ENCODE data around the gene STX1B. TPM values are rescaled to one million over a fixed set of nuclear protein-coding genes. Genes with fewer than 3 reads are reported as not detected.

Gene STX1B
- total RNA-seq, 4 donors from 2014 or later: 0.92 to 2.6 (median 1.8) TPM

DNA sequence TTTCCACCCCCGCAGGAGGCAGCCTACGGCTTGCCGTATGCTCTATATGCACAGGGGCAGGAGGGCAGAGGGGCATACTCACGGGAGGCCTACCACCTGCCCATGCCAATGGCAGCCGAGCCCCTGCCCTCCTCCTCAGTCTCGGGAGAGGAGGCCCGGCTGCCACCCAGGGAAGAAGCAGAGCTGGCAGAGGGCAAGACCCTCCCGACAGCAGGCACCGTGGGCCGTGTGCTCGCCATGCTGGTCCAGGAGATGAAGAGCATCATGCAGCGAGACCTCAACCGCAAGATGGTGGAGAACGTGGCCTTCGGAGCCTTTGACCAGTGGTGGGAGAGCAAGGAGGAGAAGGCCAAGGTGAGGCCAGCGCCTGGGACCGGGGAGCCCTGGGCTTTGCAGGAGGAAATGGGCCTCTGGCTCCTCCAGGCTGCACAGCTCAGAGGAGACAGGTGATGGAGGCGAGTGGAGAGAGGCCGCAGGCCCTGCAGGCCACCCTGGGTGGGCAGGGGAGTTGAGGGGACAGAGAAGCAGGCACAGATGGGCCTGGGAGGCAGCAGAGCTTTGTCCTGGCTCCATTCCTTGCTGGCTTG lies 44.3 kb downstream of the STX1B start:
- intact Hi-C loops (cut with DNase I): loop anchor here (10.0 kb wide), 1 partner anchor 739 kb away; no protein-coding TSS in a partner anchor
- peaks cover 86 to 100% (median 100%) of the 10 kb centered on the region in 4 donors for H3K36me3 ChIP-seq
- TF ChIP-seq CTCF (IDR thresholded peaks at IDR 0.05) (no peak), POLR2A (IDR thresholded peaks at IDR 0.05; ENCODE audit: low read depth) (no peak), EP300 (IDR thresholded peaks at IDR 0.05) (no peak), POLR2AphosphoS5 (IDR thresholded peaks at IDR 0.05) (no peak)
- no peak overlapping the region for H3K27ac ChIP-seq (replicated peaks in 1 of 4)
- no peak for DNase-seq (ENCODE audit: extremely low spot score)
- H3K27me3 ChIP-seq: no peaks in the 10 kb centered on the region
- H3K4me1 ChIP-seq: peaks cover 0 to 5% (median 0%) of the 10 kb centered on the region in 4 donors
- no peaks in the 10 kb centered on the region for H3K9me3 ChIP-seq
- WGBS: 92% methylated on average over 14 of the region's 19 CpGs
- no peak overlapping the region for H3K4me3 ChIP-seq

DNA sequence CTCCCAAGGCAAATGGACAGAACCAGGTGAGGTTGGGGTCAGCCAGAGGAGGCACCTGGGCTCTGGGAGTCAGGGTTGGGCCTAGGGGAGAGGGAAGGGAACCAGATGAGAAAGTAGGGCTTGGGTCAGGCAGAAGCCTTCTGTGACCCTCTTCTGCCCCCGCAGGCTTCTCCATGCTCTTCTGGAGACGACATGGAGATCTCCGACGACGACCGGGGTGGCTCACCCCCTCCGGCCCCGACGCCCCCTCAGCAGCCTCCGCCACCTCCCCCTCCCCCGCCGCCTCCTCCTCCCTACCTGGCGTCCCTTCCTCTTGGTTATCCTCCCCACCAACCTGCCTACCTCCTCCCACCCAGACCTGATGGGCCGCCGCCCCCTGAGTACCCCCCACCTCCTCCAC lies 45.0 kb downstream of the STX1B start:
- H3K36me3 ChIP-seq: peaks cover 84 to 100% (median 99%) of the 10 kb centered on the region in 4 donors
- intact Hi-C loops (cut with DNase I): loop anchor here (10.0 kb wide), 1 partner anchor 739 kb away; no protein-coding TSS in a partner anchor
- H3K27me3 ChIP-seq: no peaks in the 10 kb centered on the region
- no peak for DNase-seq (ENCODE audit: extremely low spot score)
- H3K4me1 ChIP-seq: peaks cover 0 to 5% (median 0%) of the 10 kb centered on the region in 4 donors
- 87% methylated on average over 15 of the region's 15 CpGs for WGBS
- no peak overlapping the region for H3K4me3 ChIP-seq
- TF ChIP-seq CTCF (IDR thresholded peaks at IDR 0.05): no peak
- TF ChIP-seq POLR2A (IDR thresholded peaks at IDR 0.05; ENCODE audit: low read depth): no peak
- no peak for TF ChIP-seq EP300 (IDR thresholded peaks at IDR 0.05)
- no peak for TF ChIP-seq POLR2AphosphoS5 (IDR thresholded peaks at IDR 0.05)
- H3K9me3 ChIP-seq: no peaks in the 10 kb centered on the region
- H3K27ac ChIP-seq (replicated peaks in 1 of 4): no peak overlapping the region

DNA sequence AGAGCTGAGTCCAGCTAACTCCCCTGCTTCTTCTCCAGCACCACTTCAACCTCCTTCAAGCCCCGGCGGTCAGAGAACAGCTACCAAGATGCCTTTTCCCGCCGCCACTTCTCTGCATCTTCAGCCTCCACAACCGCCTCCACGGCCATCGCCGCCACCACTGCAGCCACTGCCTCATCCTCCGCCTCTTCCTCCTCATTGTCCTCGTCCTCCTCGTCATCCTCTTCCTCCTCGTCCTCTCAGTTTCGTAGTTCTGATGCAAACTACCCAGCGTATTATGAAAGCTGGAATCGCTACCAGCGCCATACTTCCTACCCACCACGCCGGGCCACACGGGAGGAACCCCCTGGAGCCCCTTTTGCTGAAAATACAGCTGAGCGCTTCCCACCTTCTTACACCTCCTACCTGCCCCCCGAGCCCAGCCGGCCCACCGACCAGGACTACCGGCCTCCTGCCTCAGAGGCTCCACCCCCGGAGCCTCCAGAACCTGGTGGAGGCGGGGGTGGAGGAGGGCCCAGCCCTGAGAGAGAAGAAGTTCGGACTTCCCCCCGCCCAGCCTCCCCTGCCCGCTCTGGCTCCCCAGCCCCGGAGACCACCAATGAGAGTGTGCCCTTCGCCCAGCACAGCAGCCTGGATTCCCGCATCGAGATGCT lies 45.7 kb downstream of the STX1B start:
- DNase-seq (ENCODE audit: extremely low spot score): no peak
- WGBS: 88% methylated on average over 33 of the region's 33 CpGs
- intact Hi-C loops (cut with DNase I): loop anchor here (10.0 kb wide), 1 partner anchor 740 kb away; no protein-coding TSS in a partner anchor
- Histone ChIP-seq H3K27me3 (no peaks in the 10 kb centered on the region), H3K4me3 (no peak overlapping the region), H3K9me3 (no peaks in the 10 kb centered on the region), H3K4me1 (peaks cover 0 to 11% (median 2%) of the 10 kb centered on the region in 4 donors), H3K36me3 (peaks cover 88 to 100% (median 99%) of the 10 kb centered on the region in 4 donors), H3K27ac (replicated peaks in 1 of 4) (no peak overlapping the region)
- no peak for TF ChIP-seq CTCF (IDR thresholded peaks at IDR 0.05)
- TF ChIP-seq EP300 (IDR thresholded peaks at IDR 0.05): no peak

- Histone ChIP-seq H3K9me3 (no peaks in the 10 kb centered on the region), H3K27ac (replicated peaks in 1 of 4) (no peak overlapping the region), H3K27me3 (no peaks in the 10 kb centered on the region), H3K4me3 (no peak overlapping the region), H3K4me1 (peaks cover 5 to 18% (median 8%) of the 10 kb centered on the region in 4 donors), H3K36me3 (peaks cover 81 to 100% (median 98%) of the 10 kb centered on the region in 4 donors)
- WGBS: 92% methylated on average over 18 of the region's 18 CpGs
- no peak for TF ChIP-seq EP300 (IDR thresholded peaks at IDR 0.05)
- TF ChIP-seq CTCF (IDR thresholded peaks at IDR 0.05): no peak
- no peak for TF ChIP-seq POLR2AphosphoS5 (IDR thresholded peaks at IDR 0.05)
- TF ChIP-seq POLR2A (IDR thresholded peaks at IDR 0.05; ENCODE audit: low read depth): no peak
- intact Hi-C loops (cut with DNase I): loop anchor here (10.0 kb wide), 1 partner anchor 741 kb away; no protein-coding TSS in a partner anchor
- no peak for DNase-seq (ENCODE audit: extremely low spot score)
Observed at GRCh38 chr16:30963925-30964511, 46.4 kb downstream of the STX1B start.

Data from esophagus muscularis mucosa (tissue), 4 donors.